HCT116 (cell line): ENCODE data around the gene SH2D7.

Experiments used
- CBX3 ChIP-seq: IDR thresholded peaks from 2 replicates; pipeline ENCODE4 v1.6.1; 2012; ENCODE audit warnings: low read depth
- EGR1 ChIP-seq: IDR thresholded peaks from 2 replicates; pipeline ENCODE4 v1.6.1; 2012; ENCODE audit warnings: low read depth
- EZH2 ChIP-seq: fragments of 200-600 bp; sonication (generic); IDR thresholded peaks from 2 replicates; pipeline ENCODE4 v1.6.1; 2017; ENCODE audit warnings: antibody characterized with exemption, mixed run types
- EZH2phosphoT487 ChIP-seq: fragments of 200-600 bp; IDR thresholded peaks from 2 replicates; pipeline ENCODE4 v1.6.1; 2018; ENCODE audit warnings: antibody characterized with exemption, borderline replicate concordance
- JUND ChIP-seq: IDR thresholded peaks from 2 replicates; pipeline ENCODE4 v1.6.1; 2012
- POLR2A ChIP-seq: IDR thresholded peaks from 2 replicates; pipeline ENCODE4 v1.7.0; 2011; ENCODE audit warnings: borderline replicate concordance; ENCODE audit not compliant: insufficient read depth, insufficient read length; ENCODE audit errors: extremely low read depth
- POLR2AphosphoS5 ChIP-seq: IDR thresholded peaks from 2 replicates; pipeline ENCODE4 v1.6.1; 2011; ENCODE audit warnings: mild to moderate bottlenecking, low read depth, low read length, moderate library complexity
- RAD21 ChIP-seq: IDR thresholded peaks from 2 replicates; pipeline ENCODE4 v1.6.1; 2012; ENCODE audit warnings: low read depth, mild to moderate bottlenecking
- SIN3A ChIP-seq: IDR thresholded peaks from 2 replicates; pipeline ENCODE4 v1.6.1; 2012; ENCODE audit warnings: low read depth
- YY1 ChIP-seq: IDR thresholded peaks from 2 replicates; pipeline ENCODE4 v1.6.1; 2011; ENCODE audit warnings: low read length, low read depth, moderate library complexity, mild to moderate bottlenecking; ENCODE audit not compliant: insufficient replicate concordance; ENCODE audit errors: extremely low read depth
- ZNF274 ChIP-seq: fragments of 200-500 bp; sonication (Bioruptor generic); IDR thresholded peaks from 2 replicates; pipeline ENCODE4 v1.6.1; 2014; ENCODE audit warnings: mild to moderate bottlenecking, low read depth, low read length, inconsistent platforms
- TF ChIP-seq, protein P1 (sequence below), 3 experiments: fragments of 200-600 bp in 1 of 3; sonication (generic) in 1 of 3; IDR thresholded peaks in 2 of 3; conservative IDR thresholded peaks in 1 of 3; 2 replicates each; pipeline ENCODE4 v1.5.1; 2012 to 2017; ENCODE audit warnings: low read depth in 2 of 3, low read length in 2 of 3, antibody characterized with exemption in 1 of 3, borderline replicate concordance in 1 of 3, control low read depth in 1 of 3, mild to moderate bottlenecking in 1 of 3, mixed read lengths in 1 of 3, mixed run types in 1 of 3, moderate library complexity in 1 of 3; ENCODE audit not compliant: insufficient read depth in 1 of 3
- TF ChIP-seq, protein P2 (sequence below): IDR thresholded peaks from 2 replicates; pipeline ENCODE4 v1.6.1; 2012; ENCODE audit warnings: low read depth

GRCh38 chr15:78054966-78055365 is 37.4 kb upstream of the SH2D7 start:
- TF ChIP-seq, protein P1, sequence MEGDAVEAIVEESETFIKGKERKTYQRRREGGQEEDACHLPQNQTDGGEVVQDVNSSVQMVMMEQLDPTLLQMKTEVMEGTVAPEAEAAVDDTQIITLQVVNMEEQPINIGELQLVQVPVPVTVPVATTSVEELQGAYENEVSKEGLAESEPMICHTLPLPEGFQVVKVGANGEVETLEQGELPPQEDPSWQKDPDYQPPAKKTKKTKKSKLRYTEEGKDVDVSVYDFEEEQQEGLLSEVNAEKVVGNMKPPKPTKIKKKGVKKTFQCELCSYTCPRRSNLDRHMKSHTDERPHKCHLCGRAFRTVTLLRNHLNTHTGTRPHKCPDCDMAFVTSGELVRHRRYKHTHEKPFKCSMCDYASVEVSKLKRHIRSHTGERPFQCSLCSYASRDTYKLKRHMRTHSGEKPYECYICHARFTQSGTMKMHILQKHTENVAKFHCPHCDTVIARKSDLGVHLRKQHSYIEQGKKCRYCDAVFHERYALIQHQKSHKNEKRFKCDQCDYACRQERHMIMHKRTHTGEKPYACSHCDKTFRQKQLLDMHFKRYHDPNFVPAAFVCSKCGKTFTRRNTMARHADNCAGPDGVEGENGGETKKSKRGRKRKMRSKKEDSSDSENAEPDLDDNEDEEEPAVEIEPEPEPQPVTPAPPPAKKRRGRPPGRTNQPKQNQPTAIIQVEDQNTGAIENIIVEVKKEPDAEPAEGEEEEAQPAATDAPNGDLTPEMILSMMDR (IDR thresholded peaks at IDR 0.05 in 2 of 3, conservative IDR thresholded peaks at IDR 0.05 in 1 of 3; ENCODE audit: borderline replicate concordance in 1 of 3, insufficient read depth in 1 of 3, low read depth in 2 of 3, low read length in 2 of 3): no peak
- no peak for TF ChIP-seq POLR2A
- no peak for TF ChIP-seq JUND
- TF ChIP-seq POLR2AphosphoS5: no peak
- TF ChIP-seq YY1: no peak
- no peak for TF ChIP-seq ZNF274
- TF ChIP-seq SIN3A: no peak
- TF ChIP-seq EZH2: no peak
- TF ChIP-seq EZH2phosphoT487: no peak
- no peak for TF ChIP-seq RAD21
- no peak for TF ChIP-seq CBX3
- no peak for TF ChIP-seq EGR1
- TF ChIP-seq, protein P2, sequence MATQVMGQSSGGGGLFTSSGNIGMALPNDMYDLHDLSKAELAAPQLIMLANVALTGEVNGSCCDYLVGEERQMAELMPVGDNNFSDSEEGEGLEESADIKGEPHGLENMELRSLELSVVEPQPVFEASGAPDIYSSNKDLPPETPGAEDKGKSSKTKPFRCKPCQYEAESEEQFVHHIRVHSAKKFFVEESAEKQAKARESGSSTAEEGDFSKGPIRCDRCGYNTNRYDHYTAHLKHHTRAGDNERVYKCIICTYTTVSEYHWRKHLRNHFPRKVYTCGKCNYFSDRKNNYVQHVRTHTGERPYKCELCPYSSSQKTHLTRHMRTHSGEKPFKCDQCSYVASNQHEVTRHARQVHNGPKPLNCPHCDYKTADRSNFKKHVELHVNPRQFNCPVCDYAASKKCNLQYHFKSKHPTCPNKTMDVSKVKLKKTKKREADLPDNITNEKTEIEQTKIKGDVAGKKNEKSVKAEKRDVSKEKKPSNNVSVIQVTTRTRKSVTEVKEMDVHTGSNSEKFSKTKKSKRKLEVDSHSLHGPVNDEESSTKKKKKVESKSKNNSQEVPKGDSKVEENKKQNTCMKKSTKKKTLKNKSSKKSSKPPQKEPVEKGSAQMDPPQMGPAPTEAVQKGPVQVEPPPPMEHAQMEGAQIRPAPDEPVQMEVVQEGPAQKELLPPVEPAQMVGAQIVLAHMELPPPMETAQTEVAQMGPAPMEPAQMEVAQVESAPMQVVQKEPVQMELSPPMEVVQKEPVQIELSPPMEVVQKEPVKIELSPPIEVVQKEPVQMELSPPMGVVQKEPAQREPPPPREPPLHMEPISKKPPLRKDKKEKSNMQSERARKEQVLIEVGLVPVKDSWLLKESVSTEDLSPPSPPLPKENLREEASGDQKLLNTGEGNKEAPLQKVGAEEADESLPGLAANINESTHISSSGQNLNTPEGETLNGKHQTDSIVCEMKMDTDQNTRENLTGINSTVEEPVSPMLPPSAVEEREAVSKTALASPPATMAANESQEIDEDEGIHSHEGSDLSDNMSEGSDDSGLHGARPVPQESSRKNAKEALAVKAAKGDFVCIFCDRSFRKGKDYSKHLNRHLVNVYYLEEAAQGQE: no peak
